CD4-positive, alpha-beta T cell treated with Interleukin-4 for 4 hours (primary cell): ENCODE results near the gene NAXD.
A peak's percentile ranks its signal among the peaks of the same experiment; 100 is the strongest.
"Not testable (repeated sequence)": the region's sequence is repeated elsewhere in the genome, so short reads cannot be mapped to it uniquely, and the experiment has no call there.

Experiments used
- DNase-seq: peaks from one replicate; pipeline ENCODE4 v3.0.0-alpha.2; 2020

NAXD gene

DNA sequence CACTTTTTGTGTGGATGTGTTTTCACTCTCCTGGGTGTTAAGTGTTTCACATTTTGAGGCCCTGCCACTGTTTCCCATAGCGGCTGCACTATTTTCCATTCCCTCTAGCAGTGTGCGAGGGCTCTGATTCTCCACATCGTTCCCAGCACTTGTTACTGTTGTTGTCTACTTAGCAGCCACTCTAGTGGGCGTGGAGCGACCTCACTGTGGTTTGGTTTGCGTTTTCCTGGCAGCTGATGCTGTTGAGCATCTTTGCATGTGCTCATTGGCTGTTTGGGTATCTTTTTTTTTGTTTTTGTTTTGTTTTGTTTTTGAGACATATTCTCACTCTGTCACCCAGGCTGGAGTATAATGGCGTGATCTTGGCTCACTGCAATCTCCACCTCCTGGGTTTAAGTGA is 14.4 kb downstream of the NAXD start:
- DNase-seq = peak; percentile 31

DNA sequence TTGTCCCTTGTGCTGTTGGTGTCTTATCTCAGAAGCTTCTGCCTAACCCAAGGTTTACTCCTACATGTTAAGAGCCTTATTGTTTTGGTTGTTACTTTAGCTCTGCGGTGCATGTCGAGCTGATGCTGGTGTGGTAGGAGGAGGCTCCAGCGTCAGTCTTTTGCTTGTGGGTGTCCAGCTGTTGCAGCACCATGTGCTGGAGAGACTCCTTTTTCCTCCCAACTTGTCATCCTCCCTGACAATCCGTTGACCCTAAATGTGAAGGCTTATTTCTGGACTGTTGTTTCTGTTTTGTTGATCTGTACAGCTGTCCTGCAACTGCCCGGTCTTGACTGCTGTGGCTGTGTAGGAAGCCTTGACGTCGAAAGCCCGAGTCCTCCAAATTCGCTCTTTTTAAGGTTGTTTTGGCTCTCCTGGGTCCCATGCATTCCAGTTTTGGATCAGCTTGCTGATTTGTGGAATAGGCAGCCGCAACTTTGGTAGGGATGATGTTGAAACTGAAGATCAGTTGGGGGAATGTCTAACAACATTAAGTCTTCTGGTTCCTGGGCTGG is 15.3 kb downstream of the NAXD start:
- no peak for DNase-seq

DNA sequence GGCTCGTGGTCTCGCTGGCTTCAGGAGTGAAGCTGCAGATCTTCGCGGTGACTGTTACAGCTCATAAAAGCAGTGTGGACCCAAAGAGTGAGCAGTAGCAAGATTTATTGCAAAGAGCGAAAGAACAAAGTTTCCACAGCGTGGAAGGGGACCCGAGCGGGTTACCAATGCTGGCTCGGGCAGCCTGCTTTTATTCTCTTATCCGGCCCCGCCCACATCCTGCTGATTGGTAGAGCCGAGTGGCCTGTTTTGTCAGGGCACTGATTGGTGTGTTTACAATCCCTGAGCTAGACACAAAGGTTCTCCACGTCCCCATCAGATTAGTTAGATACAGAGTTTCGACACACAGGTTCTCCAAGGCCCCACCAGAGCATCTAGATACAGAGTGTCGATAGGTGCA is 16.9 kb downstream of the NAXD start:
- DNase-seq = not testable (repeated sequence)

DNA sequence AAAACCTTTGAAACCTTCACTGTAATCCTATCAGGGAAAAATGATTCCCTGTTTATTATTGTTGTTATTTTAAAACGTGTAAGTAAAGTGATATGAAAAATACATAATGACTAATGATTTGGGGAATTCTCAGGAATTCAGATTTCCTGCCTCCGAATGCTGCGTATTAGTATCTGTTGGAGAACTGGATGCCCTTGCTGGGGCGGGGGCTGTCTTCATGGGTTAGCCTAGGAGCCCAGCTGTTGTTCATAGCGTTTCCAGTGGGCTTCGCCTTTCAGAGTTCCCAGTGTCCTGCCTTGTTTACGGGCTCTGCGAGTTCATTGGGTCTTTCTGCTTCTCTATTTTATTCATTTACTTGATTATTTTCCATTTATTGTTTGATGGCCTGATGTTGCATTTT is 18.4 kb downstream of the NAXD start:
- DNase-seq = no peak

DNA sequence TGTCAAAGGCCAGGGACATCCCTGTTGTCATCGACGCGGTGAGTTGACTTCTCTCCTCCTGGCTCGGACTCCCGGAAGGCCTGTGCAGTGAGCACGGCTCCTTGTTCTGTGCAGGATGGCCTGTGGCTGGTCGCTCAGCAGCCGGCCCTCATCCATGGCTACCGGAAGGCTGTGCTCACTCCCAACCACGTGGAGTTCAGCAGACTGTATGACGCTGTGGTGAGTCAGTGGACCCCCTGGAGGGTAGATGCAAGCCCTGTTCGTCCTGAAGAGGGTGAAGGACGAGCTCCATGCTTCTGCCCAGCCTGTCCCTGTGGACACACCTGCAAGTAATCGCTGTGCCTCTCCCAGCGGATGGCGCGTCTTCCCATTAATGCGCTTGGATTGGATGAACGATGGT is 19.2 kb downstream of the NAXD start:
- DNase-seq = no peak

DNA sequence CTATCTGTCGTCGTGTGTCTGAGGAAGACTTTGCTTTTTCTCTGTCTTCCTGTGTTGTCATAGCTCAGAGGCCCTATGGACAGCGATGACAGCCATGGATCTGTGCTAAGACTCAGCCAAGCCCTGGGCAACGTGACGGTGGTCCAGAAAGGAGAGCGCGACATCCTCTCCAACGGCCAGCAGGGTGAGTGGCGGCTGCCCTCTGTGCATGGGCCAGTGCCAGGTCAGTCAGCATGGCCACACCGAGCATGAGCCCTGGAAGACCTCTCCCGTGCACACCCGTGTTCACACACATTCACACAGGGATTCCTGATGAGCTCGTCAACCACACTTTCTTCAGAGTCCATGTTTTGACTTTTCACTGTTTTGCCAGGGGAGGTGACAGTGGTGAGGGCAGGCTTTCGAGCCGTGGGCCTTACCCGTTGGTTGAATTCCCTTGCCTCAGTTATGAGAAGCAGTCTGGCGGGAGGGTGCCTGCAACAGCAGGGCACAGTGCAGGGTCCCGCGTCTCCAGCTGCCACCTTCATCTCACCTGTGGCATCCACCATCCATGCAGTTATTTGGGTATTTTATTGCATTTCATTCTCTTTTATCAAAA is 20.2 kb downstream of the NAXD start:
- DNase-seq = no peak

DNA sequence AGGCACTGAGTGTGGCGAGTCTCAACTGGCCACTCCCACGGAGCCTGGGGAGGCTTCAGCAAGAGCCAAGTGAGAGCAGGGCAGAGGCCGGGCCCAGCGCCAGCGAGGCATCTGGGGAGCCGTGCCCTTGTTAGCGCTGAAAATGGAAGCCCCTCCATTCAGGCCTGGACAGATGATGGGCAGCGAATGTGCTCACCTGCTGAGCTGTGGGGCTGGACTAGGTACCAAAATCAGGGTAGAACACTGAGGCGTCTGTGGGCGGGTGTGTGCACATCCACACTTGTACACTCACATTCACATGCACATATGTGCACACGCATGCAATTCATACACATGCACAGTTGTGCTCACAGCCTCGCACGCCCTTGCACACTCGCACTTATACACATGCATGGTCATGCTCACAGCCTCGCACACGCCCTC is 20.7 kb downstream of the NAXD start:
- no peak for DNase-seq

DNA sequence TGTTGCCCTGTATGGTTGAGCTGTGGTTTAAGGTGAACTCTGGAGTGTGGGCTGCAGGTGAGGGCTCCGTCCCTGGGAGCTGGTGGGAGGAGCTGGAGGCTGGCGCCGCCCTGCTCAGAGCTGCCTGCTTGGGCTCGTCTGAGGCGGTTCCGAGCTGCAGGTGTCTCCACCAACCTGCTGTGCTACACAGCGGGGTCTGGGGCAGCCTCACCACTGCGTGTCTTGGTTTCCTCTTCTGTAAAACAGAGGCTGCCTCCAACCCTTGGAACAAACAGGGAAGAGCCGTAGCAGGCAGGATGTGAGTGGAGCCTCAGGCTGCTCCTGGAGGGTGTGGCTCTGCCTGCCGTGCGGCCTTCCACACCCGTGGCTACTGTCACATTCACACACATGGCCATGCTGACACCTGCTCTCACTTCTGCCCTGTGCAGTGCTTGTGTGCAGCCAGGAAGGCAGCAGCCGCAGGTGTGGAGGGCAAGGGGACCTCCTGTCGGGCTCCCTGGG is 21.4 kb downstream of the NAXD start:
- no peak for DNase-seq

DNA sequence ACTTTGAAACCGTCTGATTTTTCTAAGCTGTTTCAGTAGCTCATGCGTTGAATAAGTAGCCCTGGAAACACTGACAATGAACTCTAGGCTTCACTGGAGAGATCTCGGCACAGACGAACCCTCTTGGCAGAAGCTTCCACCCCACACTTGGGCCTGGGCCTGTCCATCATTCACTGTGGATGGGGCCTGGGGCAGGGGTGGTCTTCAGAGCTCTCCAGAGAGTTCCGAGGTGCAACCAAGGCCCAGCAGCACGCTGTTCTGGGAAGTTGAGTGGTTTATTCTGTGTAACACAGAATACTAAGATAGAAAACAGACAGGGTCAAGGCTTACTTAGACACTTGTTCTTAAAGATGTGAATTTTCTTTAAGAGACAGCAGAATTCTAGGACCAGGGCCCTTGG is 21.9 kb downstream of the NAXD start:
- no peak for DNase-seq

DNA sequence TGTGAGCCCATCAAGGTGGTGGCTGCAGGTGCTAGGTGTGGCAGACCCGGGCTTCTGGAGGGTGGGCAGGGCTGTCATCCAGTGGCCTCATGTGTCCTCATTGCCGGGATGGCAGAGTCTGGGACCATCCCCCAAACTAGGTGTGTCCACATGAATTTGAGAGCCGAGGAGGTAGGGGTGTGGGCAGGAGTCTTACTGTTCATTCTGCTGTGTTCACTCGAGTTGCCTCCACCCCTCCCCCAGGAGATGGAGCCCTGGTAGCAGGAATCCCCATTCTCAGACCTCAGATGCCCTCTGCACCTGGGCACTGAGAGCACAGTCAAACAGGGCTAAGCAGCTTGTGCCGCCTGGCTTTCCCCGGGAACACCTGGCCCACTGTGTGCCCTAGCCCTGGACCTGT is 22.4 kb downstream of the NAXD start:
- DNase-seq = no peak

DNA sequence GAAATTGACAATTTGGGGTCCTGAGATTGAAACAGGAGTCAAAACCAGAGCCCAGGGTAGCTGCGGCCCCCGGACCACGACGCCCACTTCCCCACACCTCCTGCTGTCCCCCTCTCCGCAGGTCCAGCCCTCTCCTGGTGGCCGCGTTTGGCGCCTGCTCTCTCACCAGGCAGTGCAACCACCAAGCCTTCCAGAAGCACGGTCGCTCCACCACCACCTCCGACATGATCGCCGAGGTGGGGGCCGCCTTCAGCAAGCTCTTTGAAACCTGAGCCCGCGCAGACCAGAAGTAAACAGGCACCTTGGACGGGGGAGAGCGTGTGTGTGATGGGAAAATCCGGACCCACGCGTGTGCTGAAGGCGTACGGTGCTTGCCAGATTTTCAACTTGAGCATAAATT is 22.9 kb downstream of the NAXD start:
- no peak for DNase-seq

DNA sequence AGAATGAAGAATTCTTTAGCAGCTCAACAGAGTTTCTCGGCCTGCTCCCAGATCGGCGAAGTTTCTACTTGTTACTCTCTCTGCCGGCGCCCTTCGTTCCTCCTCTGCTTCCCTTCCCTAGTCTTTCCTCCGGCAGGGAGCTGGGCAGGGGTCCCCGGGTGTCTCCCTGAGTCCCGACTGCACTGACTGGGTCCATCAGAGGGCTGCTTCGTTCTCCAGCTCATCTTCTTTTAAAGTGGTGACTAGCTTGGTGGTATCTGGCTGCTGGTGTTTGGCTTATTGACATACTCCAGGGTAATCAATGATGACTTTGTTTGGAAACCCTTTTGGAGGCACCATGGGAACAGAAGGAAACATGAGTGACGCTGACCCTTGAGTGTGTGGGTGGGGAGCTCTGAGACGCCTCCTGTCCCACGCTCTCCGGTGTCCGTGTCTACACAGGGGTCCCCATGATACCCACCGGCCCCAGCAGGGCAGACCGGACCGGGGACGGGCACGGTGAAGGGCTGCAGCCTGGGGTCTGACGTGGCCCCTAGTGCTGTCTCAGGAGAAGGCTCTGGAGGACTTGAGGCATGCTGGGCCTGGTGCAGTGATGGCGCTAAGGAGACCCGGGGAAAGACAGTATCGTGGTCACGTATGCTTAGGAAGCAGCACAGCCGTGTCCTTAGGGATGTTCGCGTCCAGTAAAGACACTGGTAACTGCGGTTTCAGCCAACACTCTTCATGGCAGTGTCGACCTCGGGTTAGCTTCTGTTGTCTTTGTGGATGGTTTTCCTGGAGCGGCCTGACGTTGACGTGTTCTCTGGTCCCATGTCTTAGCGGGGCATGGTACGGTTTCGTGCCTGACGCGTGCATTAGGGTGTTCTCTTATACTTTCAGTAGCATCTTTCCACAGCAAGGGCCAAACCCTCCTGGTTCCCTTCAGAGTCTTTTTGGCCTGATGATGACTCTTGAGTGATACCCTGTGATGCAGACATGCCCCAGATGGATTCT is 23.8 kb downstream of the NAXD start:
- no peak for DNase-seq

DNA sequence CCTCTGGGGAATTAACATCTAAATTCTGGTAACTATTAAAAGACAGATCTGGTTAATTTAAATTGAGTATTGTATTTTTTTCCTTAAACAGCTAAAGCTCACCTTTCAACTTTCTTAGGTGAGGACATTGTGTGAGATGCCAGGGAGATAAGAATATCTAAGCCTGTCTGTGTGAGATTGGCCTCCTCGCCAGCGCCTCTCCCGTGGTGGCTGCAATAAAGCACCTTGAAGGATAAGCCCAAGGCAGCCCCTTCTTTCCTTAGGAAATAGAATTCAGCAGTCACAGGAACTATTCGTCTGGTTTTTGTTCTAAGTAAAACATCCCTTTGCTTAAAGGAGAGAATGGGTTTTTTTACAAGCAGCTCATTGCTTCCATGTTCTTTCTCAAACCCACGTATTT is 24.6 kb downstream of the NAXD start:
- DNase-seq = no peak

DNA sequence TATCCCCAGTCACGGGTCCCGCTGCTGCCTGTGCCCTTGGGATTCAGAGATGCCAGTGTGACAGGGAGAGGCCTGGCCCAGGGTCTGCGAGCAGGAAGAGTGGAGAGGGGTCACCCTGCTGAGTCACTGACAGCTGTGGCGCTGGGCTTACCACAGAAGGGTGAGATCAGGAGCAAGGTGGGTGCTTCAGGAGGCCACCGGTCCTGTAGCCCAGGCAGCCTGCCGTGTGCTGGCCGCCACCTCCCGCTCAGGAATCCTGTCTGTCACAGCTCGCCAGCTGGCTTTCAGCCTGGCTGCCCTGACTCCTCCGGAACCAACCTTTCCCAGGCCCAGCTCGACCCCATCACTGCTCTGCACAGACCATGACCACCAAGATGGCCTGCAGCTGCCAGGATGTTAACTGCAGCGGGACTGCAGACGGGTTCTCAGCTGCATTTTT is 25.3 kb downstream of the NAXD start:
- no peak for DNase-seq

DNA sequence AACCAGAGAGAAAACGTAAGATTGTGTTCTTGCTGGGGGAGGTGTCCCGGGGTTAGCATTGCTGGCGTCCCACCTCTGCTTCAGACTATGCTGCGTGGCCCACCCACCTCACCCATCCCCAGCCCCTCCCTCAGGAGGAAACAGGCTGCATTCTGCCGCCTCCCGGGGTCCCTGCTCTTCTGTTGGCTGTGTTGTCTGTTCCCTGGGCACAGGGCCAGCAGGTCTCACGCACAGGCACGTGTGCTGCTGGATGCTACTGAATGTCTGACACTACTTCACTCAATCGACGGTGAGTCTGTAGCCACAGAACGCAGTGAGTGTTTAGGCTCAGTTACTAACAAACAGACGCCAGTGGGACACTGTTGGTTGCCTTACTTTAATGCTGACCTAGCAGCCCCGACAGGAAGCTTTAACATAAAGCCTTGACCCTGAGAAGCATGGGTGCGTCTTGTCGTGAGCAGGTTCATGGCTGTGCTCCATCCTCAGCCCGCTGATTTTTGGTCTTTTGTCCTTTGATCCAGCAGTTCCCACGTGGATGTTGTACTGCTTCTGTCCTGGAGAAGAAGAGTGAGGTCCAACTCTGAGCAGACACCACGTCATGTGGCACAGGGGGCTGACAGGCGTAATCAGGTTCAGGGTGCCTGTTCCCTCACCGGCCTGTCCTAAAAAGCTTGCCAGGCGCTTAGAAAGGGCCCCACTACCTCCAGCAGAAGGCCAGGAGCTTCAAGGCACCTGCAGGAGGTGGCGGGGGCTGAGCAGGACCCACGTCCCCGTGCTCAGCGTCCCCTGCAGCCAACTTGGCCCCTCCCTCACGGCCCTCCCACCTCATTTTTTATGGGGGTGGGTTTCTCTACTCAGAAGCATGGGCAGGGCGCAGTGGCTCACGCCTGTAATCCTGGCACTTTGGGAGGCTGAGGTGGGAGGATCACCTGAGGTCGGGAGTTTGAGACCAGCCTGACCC is 26.0 kb downstream of the NAXD start:
- DNase-seq = no peak

DNA sequence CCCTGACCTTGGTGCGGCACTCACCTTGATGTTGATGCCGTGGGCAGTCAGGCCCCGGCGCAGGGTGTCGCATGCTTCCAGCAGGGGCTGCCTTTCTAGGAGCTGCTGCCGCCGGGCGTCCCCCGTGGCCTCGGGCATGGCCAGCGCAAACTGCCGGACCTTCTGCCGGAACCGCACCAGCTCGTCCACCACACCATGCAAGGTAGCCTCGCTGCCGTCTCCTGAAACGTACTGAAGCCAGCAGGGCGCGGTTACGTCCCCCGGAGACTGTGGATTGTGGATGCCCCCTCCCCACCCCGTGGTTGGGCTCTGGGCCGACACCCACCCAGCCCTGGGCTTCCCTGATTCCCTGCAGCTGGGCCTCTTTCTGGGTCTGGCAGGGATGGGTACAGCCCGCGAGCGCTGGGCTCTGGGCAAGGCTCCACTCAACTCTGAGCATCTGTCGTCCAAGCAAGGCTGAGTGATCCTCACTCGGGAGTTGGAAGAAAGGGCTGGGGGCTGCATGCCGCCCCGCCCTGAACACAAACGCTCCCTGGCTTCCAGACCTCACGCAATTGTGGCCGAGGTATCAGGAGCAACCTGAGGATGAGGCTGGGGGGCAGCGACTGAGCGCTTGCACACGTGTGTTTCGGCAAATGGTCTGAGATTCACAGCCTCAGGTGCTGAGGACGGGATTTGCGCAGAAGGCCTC is 27.1 kb downstream of the NAXD start:
- DNase-seq = no peak

DNA sequence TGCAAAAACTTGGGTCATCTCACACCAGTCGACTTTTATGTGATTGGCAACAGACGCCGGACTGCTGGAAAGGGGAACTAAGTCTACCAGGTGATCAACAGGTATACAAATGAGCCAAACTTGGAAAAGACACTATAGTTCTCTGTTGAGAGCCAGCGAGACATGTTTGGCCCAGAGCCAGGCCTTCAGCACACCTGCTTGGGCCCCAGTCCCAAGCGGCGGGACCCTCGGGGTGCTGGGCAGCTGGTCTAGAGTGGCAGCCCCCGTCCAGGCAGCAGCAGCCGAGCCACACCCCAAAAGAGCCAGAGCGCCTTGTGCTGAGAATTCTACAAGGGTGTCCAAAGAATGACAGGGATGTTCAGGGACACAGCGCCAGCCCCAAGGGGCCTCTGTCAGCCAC is 28.0 kb downstream of the NAXD start:
- DNase-seq = no peak

DNA sequence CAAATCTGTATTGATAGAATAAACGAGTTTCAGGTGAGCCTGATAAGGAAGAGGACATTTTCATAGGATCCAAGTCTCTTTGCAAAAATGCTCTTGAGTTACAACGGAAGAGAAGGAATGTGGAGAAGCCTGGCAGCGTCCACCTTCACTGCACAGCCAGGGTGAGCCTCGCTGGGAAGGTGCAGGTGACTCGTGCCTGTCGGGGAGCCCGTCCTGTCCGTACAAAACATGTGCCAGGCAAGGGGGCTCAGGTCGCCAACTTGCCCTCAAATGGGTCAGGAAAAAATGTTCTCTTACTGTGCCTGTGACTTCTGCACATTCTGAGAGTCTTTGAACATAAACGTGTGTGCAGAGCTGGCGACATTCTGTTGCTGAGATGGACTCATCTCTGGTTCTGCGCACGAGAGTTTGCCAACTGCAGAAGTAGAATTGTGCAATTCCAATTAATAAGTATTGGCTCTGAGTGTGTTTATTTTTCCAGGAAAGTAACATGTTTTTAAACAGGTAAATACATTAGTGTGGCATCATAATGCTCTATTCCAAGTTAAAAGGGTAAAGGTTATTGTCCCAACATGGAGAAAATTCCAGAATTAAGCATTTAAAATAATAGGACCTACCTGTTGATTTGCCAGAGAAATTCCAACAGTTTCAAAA is 28.6 kb downstream of the NAXD start:
- DNase-seq = no peak

DNA sequence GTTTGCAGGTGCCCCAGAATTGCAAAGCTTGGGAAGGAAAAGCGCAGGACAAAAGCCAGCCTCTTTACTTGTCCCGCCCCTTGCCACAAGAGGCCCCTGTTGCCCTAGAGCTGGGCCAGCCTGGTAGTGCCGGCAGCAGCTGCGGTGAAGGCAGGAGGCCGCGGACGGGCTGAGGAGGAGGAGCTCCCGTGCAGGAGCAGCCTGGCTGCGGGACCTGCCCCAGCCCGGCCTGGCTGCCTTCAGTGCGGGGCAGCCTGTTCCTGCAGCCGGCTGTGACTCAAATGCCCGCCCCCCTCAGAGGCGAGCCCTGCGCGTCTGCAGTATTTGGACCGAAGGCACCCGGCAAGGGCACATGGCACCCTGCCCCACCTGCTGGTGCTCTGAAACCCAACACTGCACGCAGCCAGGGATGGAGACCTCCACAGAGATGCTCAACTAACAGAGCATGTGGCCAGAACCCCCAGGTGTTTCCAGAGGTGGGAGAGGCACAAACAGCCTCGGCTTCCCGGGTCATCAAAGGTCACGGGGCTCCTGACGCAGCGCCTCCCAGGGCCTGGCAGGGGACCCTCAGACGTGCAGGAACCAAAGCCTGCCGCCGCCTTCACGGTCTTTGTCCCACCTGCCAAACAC is 29.7 kb downstream of the NAXD start:
- DNase-seq = peak; percentile 40

DNA sequence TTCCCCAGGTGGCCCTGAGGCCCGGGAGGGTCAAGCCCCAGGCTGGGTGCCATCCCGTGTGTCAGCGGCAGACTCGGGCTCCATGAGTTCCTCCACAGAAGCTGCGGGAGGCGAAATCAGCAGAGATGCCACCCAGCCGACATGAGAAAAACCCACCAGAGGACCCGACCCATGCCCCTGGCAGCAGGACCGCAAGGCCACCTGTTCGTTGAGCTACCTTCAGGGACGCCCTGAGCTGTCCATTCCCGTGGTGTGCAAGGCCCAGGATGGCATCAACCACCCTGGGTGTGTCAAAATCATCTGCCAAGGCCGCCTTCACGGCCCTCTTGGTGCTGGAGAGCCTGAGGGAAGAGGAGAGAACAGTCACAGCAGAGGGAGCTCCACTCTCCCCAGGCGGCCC is 30.4 kb downstream of the NAXD start:
- no peak for DNase-seq
